ENCODE measurements around the gene REEP3.

Gene REEP3

DNA sequence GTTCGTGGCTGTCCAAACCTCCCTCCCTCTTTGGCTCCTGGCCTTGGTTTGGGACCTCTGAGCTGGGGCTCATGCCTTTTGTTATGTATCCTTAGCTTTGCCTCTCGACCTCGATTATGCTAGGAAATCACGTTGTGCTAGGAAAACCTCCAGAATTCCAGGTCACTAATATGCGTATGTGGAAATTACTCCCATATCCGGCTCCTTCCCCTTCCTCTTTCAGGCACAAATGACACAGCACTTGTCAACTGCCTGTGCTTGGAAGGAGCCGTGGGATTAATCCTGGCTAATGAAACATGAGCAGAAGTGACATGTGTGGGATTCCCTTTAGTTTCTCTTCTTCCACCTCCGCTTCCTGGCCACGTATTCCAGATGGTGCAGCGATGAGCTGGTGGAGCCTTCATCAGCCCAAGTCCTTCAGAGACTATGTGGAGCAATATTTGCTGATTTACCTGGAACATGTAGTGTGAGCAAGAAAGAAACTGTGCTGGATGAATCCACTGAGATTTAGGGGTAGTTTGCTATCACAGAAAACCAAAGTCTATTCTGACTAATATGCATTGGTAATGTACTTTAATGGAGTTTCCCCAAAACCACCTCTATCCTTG, 149.2 kb downstream of the REEP3 start:
- DNase-seq: no peak

DNA sequence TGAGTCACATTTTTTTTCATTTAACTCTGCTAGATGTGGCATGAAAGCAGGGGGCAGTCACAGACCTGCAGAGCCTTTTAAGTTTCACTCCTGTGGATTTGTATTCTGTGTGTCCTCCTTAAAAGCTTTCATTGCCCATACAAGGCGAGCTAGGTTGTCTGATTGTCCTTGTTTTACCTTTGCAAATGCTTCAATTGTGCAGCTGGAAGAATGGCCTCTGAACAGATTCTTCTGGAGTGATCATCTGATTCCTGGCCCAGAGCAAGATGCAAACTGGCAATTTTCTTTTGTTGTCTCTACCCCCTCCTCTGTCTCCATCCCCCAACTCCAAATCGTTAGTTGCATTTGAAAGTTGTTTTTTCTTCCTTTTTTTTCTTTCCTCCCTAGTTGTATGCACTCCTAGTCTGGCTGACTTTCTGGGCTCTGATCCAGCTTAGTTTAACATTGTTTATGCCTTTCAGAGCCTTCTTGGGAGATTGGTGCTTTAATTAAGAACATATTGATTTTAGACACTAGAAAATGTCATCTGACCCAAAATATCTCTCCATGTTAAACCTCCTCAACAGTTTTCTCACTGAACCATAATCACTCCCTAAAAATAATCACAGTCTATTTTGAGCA, 150.2 kb downstream of the REEP3 start:
- no peak for DNase-seq

DNA sequence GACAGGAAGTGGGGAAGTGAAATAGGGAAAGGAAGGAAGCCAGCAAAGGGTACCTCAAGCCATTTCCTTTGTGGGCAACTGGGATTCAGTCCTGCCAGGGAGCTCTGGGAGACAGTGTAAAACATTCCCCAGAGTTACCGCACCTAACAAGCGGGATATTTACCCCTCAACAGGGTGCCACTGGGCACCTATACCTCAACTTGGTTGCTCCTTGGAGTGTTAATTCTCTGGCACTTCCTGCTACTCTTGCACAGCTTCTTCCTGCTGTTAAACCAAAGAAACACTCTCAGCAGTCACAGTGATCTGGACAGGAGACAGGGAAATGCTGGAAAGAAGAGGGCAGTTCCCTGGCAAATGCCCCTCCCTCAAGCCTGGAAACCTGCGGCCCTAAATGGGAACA, 151.3 kb downstream of the REEP3 start:
- DNase-seq: no peak

DNA sequence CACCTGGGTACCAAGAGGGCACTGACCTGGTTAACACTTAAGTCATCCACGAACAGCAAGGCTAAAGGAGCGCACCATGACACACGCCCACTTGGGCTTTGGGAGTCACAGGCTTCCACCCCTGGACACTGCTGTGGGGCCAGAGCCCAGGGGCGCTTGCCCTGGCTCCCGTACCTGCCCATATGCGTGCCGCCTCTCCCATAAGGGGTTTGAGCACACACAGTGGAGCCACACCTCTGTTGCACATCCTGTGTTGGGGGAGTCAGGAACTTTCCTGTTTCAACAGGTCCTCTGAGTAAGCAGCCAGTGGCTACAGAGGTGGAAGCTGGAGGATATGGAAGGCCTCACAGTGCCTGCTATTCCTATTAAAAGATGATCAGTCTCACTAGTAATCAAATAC, 152.0 kb downstream of the REEP3 start:
- DNase-seq: no peak

DNA sequence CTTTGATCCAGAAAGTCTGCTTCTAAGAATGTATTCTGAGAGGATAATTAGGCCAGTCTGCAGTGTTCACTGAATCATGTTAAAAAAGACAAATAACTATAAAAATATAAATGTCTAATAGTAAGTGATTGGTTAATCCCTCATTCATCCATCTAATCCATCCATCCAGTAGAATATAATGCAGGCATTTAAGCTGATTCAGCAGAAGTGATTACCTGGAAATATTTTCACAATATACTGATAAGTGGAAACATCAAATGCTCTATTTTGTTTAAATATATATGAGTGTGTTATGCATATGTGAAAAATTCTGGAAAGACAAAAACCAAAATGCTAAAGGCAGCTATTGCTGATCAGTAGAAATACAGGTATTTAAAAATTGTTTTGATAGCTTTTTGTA, 152.6 kb downstream of the REEP3 start:
- DNase-seq: no peak

Data from stimulated activated CD4-positive, alpha-beta T cell treated with anti-CD3 and anti-CD28 coated beads, Interleukin-4, amount 100 ng/mL, for 4 hours (primary cell).